T-helper 22 cell (primary cell): ENCODE measurements around the gene PAPPA2.
"Not testable (repeated sequence)": the region's sequence is repeated elsewhere in the genome, so short reads cannot be mapped to it uniquely, and the experiment has no call there.

Experiments
- DNase-seq: peaks from one replicate; pipeline ENCODE4 v3.0.0-alpha.2; 2020; ENCODE audit warnings: low read depth

Gene PAPPA2

DNA sequence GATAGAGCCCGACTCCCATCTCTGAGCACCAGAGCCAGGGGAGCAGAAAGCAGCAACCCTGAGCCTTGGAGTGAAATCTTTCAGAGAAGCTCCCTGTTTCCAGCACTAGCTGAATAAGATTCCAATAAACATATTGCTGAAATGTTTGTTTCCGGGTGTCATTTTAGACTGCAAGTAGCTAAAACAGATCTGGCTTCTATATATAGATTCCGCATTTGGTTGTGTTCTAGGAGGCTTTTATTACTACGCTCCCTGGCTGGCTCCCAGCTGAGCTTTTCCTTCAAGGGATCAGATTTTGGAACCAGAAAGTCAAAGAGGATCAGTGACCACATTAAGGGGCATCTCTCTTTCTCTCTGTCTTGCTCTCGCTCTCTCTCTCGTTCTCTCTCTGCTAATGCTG lies 88.2 kb downstream of the PAPPA2 start:
- no peak for DNase-seq

DNA sequence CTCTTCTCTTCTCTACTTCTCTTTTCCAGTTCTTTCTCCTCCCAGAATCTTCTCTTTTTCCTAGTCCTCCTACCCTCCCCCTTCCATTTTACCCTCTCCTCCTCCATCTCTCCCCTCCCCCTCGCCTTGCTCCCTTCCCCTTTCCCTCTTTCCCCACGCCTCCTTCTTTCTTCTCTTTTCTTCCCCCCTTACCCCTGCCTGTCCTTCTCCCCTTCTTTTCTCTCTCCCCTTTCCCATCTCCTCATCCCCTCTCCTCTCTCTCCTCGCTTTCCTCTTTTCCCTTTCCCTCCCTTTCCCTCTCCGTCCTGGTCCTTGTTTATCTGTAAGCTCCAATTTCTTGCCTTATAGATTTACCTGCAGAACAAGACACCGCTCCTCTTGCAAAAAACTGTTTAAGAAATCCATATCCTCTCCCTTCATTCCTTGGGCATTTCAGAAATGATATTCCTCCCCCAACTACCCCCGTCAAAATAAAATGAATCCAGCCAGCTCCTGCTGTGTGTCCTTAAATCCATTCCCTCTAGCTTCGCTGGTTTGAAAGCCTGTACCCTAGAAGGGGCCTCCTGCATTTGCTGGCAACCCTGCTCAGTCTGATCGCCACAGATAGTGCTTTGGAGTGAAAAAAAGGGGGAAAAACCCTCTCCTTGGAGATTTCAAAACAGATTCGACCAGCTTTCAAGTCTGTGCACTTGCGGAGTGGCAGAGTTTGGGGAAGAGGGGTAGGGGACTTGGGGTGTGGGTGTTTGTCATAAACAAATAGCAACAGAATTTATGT lies 89.4 kb downstream of the PAPPA2 start:
- DNase-seq: no peak

DNA sequence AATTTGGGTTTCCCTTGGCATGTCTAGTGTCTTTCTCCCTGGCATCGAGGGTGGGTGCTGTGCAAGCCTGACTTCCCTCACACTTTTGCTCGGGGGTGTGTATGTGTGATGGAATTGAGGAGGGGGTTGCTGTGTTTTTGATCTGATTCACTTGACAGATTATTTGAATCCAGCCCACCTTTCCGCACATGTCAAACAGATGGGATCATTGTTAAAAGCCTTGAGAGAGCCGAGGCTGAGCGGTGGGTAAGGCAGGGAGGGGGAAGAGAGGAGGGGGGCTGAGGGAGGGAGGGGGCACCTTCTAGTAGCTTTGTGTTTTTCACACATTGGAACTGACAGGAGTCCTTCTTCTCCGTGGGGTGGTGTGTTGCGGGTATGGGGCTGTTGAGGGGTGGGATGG lies 90.0 kb downstream of the PAPPA2 start:
- DNase-seq: no peak

DNA sequence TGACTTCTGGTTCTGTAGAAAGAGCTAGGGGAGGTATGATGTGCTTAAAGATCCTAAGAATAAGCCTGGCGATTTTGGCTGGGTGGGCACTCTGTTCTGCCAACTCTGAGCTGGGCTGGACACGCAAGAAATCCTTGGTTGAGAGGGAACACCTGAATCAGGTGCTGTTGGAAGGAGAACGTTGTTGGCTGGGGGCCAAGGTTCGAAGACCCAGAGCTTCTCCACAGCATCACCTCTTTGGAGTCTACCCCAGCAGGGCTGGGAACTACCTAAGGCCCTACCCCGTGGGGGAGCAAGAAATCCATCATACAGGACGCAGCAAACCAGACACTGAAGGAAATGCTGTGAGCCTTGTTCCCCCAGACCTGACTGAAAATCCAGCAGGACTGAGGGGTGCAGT lies 93.3 kb downstream of the PAPPA2 start:
- DNase-seq: no peak

GRCh38 chr1:176557543-176558258 lies 94.7 kb downstream of the PAPPA2 start:
- no peak for DNase-seq

DNA sequence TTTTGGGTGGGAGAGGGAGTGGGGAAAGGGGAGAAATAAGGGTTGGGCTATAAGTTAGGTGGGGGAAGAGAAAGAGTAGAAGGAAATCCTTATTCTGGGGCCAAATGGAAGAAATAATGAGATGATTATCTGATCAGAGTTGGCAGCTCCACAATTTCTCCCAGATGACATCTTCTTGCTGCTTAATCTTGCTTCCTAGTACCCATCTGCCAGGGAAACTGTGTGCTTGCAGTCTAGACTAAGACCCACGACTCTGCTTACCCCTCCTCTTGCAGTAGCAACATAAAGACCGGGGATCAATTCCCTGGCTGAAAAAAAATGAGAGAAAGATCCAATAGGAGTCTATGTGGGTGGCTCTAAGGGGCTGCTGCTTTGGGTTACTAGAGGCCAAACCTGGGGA lies 95.6 kb downstream of the PAPPA2 start:
- no peak for DNase-seq

GRCh38 chr1:176559474-176559873 lies 96.5 kb downstream of the PAPPA2 start:
- no peak for DNase-seq

GRCh38 chr1:176559878-176560277 lies 96.9 kb downstream of the PAPPA2 start:
- no peak for DNase-seq

DNA sequence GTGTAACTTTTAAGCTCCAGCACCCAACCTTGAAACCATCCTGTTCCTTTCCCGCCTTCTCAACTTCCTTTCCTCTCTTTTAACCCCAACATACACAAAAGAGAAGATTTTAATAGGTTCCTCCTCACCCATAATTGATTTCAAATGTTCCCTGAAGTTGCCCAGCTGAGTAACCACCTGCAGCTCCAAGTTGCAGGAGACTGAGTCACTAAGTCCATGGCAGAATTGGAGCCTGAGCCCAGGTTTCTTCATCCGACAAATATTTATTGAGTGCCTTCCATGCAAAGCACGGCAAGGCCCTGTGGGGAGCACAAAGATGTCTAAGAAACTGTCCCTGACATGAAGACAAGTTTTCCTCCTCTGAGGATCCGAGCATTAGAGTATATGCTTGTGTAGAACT lies 97.7 kb downstream of the PAPPA2 start:
- no peak for DNase-seq

GRCh38 chr1:176561761-176562160 lies 98.8 kb downstream of the PAPPA2 start:
- not testable (repeated sequence) for DNase-seq

DNA sequence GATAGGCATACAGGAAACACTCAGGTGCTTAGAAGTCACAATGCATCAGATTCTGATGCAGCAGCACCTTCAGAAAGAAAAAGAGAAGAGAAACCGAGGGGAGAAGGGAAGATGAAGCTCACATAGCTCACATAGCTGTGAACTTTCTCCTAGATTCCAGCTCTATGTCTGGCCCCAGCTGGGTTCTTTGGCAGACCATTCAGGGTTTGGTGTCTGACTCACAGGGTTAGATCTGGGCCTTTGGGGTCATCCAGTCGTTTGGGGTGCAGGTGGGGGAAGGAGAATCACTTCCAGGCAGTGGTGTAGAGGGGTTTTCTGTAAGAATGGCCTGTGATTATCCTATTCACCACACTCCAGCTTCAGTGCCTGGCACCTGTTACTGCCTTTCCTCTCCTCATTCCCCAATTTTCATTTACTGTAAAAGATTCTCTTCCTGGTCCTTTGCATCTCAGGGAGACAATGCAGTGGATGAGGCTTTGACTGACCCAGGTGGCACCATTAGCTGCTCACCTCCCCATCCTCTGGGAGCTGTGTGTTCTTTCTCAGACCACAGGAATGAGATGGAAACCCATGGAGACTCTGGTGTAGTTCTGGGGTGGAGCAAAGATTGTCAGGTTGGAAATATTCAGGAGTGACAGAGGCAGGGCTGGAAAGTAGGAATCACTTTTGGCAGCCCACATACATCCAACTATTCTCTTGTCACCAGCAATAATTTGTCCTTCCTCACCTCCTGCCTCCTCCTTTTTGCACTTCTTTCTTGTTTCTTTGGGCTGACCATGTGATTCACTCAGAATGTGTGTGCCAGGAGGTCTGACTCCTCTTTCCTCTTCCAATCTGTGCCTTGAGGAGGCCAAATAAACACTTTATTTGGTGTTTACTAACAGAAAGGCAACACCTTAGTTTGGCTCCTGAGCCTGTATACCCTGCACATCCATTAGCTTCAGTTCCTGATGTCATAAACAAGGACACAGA lies 103.3 kb downstream of the PAPPA2 start:
- no peak for DNase-seq

GRCh38 chr1:176567190-176567794 lies 104.3 kb downstream of the PAPPA2 start:
- no peak for DNase-seq

- no peak for DNase-seq
These were observed 105.2 kb downstream of the PAPPA2 start for GRCh38 chr1:176568185-176568584.

GRCh38 chr1:176574756-176575155 lies 111.8 kb downstream of the PAPPA2 start:
- DNase-seq: no peak

- DNase-seq: no peak
These were observed 113.0 kb downstream of the PAPPA2 start for GRCh38 chr1:176575991-176576390.

- no peak for DNase-seq
These were observed 113.7 kb downstream of the PAPPA2 start for GRCh38 chr1:176576670-176577069.

DNA sequence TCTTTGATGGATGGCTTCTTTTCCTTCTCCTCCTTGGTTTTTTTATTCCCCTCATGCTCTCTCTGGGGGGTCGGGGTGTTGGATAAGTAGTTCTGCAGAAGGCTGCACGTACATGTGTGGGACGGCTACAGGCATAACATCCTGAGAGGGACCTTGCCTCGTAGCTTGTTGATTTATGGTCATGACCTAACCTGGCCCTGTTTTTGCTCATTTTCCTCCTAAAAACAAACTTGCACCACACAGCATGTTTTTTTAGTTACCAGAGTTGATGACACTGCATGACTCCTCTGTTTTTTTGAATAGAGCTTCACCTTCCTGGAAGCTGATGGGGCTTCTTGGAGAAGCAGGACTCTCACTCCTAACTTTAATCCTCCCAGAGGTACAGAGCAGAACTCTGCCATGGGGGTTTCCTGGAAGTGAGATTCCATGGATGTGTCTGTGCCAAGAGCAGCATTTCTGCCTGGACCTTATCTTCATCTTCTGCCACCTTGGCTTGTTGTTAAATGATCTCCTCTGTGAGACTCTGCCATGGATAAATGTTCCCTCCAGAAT lies 114.7 kb downstream of the PAPPA2 start:
- DNase-seq: no peak

DNA sequence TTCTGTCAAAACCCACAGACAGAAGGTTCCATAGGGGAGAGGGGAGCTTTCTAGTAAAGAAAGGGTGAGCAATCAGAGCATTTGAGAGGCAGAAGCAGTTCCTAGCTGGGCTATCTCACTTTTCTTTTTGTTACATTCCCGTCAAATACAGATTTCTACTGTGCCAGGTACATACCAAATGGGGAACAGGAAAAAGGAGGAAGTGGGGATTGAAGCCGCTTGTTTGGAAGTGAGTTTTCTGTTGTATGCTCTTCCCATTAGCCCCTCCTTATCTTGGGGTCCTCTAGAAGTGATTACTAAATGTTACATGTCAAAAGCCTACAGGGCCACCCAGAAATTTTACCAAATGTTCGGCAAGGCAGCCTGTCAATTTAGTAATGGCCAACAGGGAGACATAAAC lies 116.1 kb downstream of the PAPPA2 start:
- no peak for DNase-seq

- DNase-seq: no peak
These were observed 132.2 kb downstream of the PAPPA2 start for GRCh38 chr1:176595217-176595616.

GRCh38 chr1:176601348-176601747 lies 138.4 kb downstream of the PAPPA2 start:
- no peak for DNase-seq

- DNase-seq: no peak
These were observed 139.5 kb downstream of the PAPPA2 start for GRCh38 chr1:176602388-176603004.
